GM21576 (cell line): ENCODE data around the gene SATB1.
"Not testable (repeated sequence)": the region's sequence is repeated elsewhere in the genome, so short reads cannot be mapped to it uniquely, and the experiment has no call there.

Source experiments
- ATAC-seq: cut with Tn5 transposase; IDR thresholded peaks from one replicate; pipeline ENCODE4 v1.9.1; 2021; ENCODE audit warnings: mild to moderate bottlenecking, moderate library complexity; ENCODE audit not compliant: unreplicated experiment

The SATB1 gene

GRCh38 chr3:18355832-18356231 is 69.3 kb downstream of the SATB1 start:
- ATAC-seq: no peak

GRCh38 chr3:18354701-18355100 is 70.4 kb downstream of the SATB1 start:
- ATAC-seq: no peak

DNA sequence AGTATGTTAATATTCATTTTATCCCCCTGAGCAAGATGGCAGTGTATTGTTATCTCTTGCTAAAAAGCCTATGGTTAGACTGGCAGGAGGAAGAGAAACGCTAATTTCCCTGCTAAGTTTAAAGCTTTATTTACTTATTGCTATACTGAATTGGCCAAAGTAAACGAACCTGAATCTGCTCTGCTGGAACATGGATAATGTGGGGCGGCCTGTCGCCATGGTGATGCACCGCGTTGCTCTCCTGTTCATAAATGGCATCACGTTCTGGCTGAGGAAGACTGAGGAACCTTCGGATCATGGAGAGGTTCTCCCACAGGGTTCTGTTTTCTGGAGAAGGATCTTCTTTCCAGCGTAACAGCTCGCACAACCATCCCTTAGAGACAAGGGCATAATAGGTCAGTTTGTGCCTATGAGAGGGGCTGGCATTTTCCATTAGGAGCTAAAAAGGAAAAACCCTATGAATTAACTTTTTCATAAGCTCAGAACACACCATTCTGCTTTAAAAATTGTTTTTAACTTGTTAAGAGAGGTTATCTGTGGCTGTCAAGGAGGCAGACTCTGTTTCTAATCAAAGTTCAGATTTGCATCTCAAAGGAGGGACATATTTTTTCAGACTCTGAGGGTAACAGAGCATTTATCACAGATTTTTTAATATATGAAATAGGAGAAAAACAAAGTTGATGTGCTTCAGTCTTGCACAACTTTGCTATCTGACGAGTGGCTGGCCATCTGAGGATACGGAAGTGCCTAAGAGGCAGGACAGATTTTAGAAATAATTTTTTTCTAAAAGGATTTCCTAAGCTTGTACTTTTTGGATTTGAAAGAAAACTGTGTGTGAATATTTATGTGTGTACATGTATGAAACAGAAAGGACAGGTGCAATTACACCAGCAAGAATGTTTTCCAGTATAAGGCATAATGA is 73.1 kb downstream of the SATB1 start:
- no peak for ATAC-seq

DNA sequence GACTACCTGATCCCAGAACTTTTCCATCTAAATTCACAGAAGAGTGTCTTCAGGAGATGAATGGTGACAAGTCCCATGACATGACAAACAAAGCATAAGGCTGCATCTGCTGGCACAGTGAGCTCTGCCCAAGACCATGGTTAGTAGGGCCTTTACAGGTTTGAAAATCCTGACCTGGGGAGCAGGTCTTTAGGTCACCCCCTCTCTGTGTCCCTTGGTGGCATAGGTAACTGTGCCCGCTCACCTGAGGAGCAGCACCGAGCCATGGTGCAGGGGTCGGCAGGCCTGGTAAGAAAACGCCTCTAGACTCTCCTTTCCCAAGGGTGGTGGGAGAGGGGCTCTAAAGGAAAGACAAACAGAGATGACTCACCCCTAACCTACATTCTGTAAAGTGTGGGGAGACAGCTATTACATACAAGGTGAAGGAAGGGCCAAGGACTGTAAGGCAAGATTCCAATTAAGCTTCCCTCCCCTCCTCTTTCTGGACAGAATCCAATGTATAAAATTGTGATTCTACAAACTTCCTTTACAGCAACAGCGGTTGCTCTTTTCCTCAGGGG is 74.0 kb downstream of the SATB1 start:
- ATAC-seq: no peak

DNA sequence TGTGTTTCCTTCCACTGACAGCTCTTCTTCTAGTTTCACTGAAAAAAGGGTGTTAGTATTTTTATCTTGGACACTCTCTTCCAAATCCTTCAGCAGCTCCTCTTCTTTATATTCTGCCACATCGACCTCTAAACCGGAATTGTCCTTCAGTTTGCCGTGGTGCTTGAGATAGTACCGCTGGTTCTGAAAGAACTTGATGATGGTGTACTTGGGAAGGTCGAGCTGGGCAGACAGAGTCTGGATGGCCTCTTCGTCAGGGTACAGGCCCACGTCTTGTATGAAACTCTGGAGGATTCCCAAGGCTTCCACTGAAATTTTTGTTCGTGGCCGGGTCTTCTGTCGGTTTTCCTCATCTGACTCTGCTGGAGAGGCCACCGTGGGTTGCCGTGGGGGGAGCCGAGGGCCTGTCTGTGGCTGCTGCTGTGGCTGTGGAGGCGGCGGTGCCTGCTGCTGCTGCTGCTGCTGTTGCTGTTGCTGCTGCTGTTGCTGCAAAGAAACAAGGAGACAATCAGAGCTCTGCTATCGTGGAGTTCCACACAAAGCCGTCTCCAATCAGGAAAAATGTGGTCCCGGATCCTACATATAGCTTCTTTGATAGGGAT is 75.8 kb downstream of the SATB1 start:
- ATAC-seq: no peak

- ATAC-seq: no peak
Observed at GRCh38 chr3:18346097-18346496, 79.0 kb downstream of the SATB1 start.

- ATAC-seq: no peak
Observed at GRCh38 chr3:18345015-18345367, 80.1 kb downstream of the SATB1 start.

DNA sequence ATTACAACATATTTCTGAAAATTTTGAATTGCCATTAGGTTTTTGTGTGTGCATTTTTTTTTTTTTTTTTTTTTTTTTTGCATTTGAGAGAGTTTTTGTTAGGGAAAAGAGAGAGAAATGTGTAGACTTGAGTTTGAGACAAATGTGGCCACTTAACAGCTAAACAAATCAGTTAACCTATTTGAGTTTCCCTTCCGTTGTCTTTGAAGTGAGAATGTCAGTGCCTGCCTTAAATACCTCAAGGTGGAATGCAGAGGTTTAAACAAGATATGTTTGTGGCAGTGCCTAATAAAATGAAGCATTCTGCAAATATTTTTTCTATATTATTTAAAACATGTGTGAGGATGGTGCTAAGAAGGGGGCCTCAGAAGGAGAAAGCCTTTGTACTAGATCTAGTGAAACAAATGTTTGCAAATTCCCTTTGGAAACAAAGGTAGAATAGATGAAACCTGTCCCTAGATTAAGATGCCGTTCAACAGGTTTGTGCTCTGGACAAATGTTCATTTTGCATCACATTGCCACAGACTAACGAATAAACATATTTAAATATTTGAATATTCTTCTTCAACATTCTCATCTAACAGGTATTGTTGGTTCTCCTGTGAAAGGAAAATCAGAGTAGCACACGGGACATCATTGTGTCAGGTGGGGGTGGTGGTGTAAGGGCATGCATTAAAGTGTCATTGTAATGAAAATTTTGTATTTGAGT is 80.7 kb downstream of the SATB1 start:
- ATAC-seq: no peak

- no peak for ATAC-seq
Observed at GRCh38 chr3:18343809-18344208, 81.3 kb downstream of the SATB1 start.

DNA sequence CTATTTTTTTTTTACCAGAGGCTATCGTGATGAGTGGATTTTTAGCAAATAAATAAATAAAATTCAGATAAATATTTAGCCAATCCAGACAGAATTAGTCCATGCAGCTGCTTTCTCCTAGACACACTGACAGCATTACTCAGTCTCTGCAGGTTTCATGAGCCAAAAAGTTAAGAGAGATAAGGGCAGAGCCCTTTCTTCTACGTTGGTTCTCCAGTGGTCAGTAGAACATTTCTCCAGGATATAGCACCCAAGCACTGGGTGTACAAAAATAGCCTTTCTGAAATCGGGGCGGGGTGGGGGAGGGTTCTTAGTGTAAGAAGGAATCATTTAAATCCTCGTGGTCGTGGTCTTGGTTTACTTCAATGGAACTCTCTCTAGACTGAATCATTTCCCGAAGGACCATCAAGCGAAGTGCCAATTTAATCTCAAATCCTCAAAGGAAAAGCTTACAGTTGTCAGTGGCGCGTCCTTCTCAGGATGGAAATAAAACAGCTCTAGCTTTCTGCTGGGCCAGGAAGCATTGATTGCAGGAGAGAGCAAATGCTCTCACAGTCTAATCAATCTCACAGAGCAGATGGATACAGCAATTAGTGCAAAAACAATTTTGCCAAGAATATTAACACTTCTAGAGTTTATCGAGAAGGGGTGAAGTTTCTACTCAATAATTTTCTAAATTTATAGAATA is 86.2 kb downstream of the SATB1 start:
- ATAC-seq: no peak

DNA sequence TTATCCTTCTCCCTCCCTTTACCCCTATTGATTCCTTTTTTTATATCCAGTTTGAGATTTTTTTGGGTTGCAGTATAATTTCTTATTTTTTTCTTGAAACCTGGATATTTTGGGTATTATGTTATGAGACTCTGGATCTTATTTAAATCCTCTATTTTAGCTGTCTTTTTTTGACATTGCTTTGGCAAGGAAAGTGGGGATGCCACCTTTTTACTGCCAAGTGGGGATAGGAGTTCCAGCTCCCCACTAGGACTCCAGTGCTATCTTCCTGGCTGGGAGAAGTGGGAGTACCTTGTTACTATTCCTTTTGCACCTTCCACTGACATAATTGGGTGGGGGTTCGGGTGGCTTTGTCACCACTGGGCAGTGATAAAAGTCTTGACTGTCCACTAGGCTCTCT is 87.9 kb downstream of the SATB1 start:
- no peak for ATAC-seq

DNA sequence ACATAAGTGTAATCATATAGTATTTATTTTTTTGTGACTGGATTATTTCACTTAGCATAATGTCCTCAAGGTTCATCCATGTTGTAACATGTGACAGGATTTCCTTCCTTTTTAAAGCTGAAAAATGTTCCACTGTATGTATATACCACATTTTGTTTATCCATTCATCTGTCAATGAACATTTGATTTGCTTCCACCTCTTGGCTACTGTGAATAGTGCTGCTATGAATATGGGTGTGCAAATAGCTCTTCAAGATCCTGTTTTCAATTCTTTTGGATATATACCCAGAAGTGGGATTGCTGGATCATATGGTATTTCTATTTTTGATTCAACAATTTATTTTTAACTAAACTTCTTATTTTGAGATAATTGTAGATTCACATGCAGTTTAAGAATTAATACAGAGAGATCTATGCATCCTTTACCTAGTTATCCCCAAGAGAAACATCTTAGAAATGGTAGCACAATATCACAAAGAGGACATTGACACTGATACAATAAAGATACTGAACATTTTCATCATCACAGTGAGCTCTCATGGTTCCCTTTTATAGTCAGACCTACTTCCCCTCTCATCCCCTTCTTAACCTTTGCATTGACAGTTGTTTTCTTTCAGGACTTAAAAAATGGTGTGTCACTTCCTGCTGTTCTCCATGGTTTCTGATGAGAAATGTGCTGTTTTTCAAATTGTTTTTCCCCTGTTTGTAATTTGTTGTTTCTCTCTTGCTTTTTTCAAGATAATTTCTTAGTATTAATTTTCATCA is 90.1 kb downstream of the SATB1 start:
- ATAC-seq: no peak

DNA sequence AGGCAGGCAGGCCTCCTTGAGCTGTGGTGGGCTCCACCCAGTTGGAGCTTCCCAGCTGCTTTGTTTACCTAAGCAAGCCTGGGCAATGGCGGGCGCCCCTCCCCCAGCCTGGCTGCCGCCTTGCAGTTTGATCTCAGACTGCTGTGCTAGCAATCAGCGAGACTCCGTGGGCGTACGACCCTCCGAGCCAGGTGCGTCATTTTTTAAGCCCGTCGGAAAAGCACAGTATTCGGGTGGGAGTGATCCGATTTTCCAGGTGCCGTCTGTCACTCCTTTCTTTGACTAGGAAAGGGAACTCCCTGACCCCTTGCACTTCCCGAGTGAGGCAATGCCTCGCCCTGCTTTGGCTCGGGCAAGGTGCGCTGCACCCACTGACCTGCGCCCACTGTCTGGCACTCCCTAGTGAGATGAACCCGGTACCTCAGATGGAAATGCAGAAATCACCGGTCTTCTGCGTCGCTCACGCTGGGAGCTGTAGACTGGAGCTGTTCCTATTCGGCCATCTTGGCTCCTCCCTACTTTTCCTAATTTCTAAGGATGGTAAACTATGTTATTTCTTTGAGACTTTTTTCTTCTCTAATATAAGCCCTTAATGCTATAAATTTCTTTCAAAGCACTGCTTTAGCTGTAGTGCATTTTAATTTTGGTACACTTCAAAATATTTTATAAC is 94.2 kb downstream of the SATB1 start:
- not testable (repeated sequence) for ATAC-seq

DNA sequence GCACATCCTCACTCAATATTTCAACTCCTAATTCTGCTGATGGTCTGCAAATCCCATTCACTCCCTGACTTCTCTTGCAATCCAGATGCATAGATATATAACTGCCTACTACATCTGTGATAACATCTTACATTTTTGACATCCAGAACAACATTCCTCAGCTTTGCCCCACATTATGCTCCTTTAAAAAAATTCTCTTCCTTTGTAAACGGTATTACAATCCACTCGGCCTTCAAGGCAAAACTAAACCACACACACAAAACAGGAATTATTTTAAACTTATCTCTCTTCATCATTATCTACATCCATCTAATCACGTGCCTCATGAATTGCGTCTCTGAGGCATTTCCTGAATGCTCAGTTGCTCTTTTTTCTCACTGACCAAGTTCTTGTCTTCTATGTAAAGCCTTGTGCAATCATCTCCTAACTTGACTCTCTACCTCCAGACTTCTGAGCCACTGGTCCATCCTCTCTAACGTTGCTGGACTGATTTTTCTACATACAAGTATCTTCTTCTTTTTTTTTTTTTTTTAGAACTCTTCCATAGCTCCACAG is 117.0 kb downstream of the SATB1 start:
- no peak for ATAC-seq

DNA sequence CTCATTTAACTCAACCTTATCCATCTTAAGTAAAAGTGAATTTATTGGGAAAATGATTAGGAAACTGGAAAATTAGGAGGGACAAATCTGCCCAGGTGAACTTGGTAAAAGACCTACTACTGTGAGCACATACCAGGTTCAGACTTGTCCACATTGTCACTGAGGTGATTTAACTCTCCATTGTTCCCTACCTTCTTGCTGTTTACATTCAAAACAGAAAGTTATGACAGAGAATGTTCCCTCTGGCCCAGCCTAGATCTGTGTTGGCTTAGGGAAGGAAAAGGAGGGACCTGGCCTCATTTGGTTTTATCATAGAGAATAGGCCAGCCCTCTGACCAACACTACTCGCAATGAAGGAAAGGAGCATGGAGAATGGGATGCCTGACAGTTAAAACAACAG is 117.6 kb downstream of the SATB1 start:
- ATAC-seq: no peak

DNA sequence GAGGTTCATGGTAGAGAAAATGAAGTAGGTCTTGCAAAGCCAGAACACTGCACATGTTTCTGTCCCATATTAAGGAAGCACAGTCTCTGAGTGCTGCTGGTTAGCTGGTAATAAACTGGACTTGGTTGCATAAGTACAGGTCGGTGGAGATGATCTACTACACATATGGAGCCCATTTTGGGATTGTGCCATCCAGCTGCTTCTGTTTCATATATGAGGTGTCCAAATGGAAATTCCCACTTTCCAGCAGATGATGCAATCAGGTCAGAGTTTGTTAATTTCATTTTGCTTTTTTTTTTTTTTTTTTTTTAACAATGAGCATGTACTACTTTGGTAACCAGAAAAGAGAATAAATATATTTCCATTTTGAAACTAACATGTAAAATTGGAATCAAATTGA is 122.6 kb downstream of the SATB1 start:
- no peak for ATAC-seq

- ATAC-seq: no peak
Observed at GRCh38 chr3:18301781-18302180, 123.4 kb downstream of the SATB1 start.

- no peak for ATAC-seq
Observed at GRCh38 chr3:18300916-18301315, 124.2 kb downstream of the SATB1 start.

- ATAC-seq: no peak
Observed at GRCh38 chr3:18297126-18297525, 128.0 kb downstream of the SATB1 start.
